Esophagus muscularis mucosa (tissue), 3 donors: ENCODE data around the gene ACSL5.
"Not testable (repeated sequence)": the region's sequence is repeated elsewhere in the genome, so short reads cannot be mapped to it uniquely, and the experiment has no call there.

Experiments
- POLR2A ChIP-seq: fragments of 450-650 bp; IDR thresholded peaks from one replicate; pipeline ENCODE4 v1.6.1; 2017; ENCODE audit warnings: antibody characterized with exemption, moderate library complexity, mild to moderate bottlenecking, low read depth
- TF ChIP-seq, protein P1 (sequence below), 3 experiments: fragments of 200-600 bp in 2 of 3; fragments of 450-650 bp in 1 of 3; sonication (generic) in 2 of 3; IDR thresholded peaks; one replicate each; pipeline ENCODE4 v1.5.1; 2017 to 2019; ENCODE audit warnings: antibody characterized with exemption in 3 of 3, mild to moderate bottlenecking in 2 of 3, moderate library complexity in 1 of 3

GRCh38 chr10:112406806-112407205, 32.9 kb downstream of the ACSL5 start:
- TF ChIP-seq, protein P1, sequence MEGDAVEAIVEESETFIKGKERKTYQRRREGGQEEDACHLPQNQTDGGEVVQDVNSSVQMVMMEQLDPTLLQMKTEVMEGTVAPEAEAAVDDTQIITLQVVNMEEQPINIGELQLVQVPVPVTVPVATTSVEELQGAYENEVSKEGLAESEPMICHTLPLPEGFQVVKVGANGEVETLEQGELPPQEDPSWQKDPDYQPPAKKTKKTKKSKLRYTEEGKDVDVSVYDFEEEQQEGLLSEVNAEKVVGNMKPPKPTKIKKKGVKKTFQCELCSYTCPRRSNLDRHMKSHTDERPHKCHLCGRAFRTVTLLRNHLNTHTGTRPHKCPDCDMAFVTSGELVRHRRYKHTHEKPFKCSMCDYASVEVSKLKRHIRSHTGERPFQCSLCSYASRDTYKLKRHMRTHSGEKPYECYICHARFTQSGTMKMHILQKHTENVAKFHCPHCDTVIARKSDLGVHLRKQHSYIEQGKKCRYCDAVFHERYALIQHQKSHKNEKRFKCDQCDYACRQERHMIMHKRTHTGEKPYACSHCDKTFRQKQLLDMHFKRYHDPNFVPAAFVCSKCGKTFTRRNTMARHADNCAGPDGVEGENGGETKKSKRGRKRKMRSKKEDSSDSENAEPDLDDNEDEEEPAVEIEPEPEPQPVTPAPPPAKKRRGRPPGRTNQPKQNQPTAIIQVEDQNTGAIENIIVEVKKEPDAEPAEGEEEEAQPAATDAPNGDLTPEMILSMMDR (IDR thresholded peaks at IDR 0.05) = not testable (repeated sequence)
- not testable (repeated sequence) for TF ChIP-seq POLR2A
